Right forelimb (tissue), 1 donor: ENCODE measurements around the gene HOXD4.

Experiments
- DNase-seq: peaks from one replicate; pipeline ENCODE4 v3.0.0-alpha.2; 2018

Gene HOXD4

DNA sequence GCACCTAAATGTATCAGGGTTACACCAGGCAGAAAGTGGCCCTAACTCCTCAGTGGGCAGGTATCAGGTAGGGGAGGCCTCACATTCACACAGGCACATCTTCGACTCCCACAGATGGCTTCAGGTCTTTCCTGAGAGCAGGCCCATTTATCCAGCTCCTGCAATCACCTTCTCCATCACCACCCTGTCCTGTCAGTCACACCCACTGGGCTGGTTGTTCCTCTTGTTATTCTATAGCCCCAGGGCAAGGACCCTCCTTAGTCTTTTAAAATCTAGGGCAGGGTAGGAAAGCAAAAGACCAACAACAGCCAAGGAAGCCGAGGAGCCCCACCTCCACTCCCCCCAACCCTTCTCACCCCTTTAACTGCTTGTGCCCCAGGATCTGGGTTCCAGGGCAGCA lies 9.1 kb upstream of the HOXD4 start:
- no peak for DNase-seq

DNA sequence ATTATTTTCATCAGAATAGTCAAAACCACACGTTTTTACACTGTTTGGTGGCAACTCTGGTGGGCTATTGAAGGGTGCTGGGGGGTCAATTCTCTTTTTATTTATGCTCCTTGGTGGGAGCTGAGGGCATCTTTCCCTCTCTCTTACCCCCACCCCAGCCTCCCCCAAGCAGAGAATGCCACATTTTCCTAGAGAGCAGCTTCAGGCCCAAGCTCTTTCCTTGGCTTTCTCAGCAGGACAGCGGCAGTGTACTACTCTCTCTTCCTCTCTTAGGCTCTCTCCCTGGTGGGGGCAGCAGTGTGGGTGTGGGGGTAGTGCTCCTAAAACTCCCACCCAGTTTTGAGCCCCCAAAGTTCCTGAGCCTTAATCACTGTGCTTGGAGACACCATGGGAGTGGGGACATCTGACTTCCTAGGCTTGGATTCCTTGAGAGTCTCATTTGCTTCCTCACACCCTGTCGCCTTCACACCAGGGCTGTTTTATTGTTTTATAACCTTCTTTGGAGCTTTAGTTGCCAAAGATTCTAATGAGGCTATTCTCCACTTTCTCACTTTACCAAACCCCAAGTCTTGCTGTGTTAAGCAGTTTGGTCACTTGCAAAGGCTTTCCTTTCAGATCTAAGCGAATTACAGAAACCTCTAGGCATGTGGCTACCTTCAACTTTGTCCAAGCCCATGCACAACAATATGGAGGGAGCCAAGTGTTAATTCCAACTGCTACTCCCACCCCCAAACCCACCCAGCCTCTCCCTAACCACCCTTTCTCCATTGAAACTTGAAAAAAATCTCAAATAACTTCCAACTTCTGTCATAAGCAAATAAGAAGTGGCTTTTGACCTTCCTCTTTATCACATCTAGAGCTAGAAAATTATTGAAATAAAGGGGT lies 6.0 kb upstream of the HOXD4 start:
- DNase-seq, result no peak

DNA sequence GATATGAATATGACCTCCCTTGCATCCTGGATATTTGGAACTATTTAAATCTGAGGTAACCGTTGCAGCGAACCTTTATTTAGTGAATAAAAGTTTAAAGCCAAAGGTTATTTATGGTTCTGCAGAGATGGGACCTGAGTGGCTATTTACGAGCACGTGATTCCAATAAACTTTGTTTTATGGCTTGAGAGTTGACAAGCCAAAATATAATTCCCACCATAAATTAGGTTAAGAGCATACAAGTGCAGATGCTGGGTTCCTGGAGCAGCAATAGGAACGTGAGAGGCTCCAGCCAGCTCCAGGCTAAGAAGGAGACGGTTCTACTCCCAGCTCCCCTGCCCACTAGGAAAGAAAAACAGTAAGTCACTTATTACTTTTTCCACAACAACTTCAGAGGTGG lies 5.2 kb upstream of the HOXD4 start:
- no peak for DNase-seq

DNA sequence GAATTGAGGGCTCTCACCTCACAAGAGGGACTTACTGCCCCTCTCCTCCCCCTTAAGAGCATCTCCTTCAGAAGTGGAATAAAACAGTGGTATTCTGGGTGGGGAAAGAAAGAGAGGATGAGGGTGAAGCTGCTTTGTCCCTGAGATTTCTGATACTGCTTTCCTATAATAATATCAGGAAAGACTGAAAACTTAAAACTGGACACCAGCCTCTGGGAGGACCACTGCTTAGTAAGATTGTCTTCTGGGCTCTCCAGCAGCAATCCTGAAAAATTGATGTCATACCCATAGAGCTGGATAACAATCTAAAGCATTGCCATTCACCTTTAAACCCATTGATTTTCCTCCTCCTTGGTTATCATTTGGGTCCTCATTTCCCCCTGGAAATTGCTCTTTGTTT lies 4.7 kb upstream of the HOXD4 start:
- DNase-seq, result no peak

GRCh38 chr2:176147210-176147799 lies 4.0 kb upstream of the HOXD4 start:
- no peak for DNase-seq

GRCh38 chr2:176147800-176148496 lies 3.4 kb upstream of the HOXD4 start:
- DNase-seq, result no peak

GRCh38 chr2:176148751-176149421 lies 2.5 kb upstream of the HOXD4 start:
- no peak for DNase-seq

DNA sequence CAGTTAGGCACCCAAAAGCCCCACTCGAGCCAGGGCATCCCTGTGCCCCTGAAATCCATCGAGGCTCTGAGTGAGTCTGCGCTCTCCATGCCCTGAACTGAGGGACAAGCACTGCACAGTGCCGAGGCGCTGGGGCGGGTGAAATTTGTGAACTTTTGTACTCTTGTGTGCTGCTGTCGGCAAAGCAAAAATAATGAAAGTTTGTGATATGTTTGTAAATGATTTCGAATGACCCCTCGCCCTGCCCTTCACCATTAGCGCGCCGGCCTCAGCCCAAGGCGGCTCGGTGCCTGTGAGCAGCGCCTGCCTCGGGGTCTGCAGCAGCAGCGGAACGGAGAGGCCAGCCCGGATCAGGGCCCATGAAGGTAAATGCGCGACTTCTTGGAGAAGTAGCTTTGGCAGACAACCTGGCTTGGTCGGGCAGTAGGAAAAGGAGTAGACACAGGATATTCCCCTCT lies 1.8 kb upstream of the HOXD4 start:
- DNase-seq, result no peak

GRCh38 chr2:176149939-176150583 lies 1.3 kb upstream of the HOXD4 start:
- DNase-seq, result no peak

DNA sequence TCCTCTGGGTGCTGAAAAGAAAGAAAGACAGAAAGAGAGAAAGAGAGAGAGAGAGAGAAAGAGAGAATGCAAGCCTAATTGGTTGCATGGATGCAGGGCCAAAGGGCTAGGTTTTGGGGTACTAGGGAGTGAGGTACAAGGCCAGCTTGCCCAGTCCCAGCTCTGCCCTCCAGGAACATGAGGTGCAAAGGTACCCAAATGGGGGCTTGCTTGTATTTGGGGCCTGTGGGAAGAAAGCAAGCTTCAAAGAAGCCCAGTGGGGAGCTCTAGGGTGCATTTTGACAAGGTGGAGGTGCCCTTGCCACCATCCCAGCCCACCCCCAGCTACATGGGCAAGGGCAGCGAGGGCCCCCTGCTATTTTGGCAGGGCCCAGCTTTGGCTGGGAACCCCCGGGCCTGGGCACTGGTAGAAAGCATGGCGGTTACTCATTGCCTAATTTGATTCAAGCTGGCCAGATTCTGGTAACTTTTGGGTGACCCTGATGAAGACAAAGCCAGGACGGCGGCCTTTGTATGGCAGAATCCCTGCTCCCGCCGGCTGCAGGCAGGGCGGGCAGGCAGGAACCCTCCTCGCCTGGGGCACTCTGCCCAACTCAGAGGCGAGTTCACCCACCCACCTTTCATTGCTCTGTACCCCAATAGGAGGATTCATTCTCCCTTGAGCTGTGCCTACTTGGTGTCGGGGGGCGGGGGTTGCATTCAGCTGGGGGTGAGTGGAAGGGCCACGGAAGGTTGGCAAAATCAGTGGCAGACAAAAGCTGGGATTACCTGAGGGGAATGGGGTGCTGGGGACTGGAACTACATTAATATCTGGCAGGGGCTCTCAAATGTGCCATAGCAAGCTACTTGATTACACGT lies 537 bp upstream of the HOXD4 start:
- no peak for DNase-seq

DNA sequence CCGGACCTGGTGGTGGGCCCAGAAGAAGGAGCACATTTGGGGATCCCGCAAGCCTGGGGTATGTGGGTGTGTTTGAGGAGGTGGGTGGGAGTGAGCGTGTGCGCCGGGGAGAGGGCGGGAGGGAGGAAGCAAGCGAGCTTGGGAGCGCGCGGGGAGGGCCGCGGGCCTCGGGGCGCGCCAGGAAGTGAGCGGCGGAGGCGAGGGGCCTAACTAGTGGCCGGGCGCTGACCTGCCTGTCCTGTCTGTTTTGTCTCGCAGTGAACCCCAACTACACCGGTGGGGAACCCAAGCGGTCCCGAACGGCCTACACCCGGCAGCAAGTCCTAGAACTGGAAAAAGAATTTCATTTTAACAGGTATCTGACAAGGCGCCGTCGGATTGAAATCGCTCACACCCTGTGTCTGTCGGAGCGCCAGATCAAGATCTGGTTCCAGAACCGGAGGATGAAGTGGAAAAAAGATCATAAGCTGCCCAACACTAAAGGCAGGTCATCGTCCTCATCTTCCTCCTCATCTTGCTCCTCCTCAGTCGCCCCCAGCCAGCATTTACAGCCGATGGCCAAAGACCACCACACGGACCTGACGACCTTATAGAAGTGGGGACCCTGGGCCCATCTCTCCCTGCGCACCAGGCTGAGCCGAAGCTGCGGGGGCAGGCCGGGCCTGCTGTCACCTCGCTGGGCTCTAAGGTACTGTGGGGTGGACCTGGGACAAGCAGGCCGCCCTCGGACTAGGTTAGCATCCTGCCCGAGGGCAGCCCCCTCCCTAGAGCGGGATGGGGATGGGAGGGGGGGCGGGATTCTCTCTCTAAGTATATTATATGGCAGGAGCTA lies 1.2 kb downstream of the HOXD4 start:
- DNase-seq, result no peak

DNA sequence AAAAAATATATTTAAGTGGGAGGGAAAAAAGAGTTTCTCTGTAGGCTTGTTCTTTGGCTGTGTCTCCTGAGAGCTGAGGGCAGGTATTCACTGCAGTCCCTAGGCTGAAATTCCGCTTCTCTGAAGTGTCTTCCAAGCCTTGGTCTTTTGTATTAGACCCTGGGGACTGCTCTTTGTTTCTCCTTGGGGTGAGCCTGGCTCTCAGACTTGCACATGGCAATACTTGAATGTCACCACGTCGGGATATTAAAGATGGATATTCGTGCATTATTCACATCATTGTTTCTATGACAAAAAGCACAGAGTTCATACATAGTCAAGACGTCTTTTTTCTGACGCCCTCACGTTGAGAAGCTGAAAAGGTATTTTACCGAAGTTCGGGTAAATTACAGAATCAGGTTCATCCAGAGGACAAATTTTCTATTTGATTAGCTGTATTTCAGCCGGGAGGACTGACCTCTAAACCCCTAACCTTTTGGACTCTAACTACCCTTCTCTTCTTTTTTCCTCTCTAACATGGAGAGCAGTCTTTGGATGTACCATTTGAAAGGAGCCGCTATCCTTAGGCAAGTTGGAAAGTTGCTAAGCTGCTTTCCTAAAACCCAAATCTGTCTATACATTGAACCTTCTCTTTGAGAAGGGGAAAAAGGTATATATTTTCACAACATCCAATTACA lies 3.4 kb downstream of the HOXD4 start:
- no peak for DNase-seq

- no peak for DNase-seq
These were observed 4.2 kb downstream of the HOXD4 start for GRCh38 chr2:176155356-176156044.

GRCh38 chr2:176156301-176156806 lies 5.0 kb downstream of the HOXD4 start:
- DNase-seq, result no peak

GRCh38 chr2:176156807-176157498 lies 5.6 kb downstream of the HOXD4 start, which contains the start of gene HOXD3:
Gene HOXD3, plus strand, starts transcription at chr2:176157307. Its CDS starts 11,808 bp downstream, at chr2:176169115.
- peak; percentile 62 for DNase-seq

- peak; percentile 67 for DNase-seq
These were observed 6.3 kb downstream of the HOXD4 start for GRCh38 chr2:176157499-176158185.

GRCh38 chr2:176158186-176158591 lies 6.8 kb downstream of the HOXD4 start:
- no peak for DNase-seq
